Transverse colon (tissue), 4 donors: ENCODE data around the gene ABRACL.

Experiments used
- POLR2AphosphoS5 ChIP-seq, 3 donors: sonication (generic); formaldehyde crosslinking; IDR thresholded peaks; one replicate each; pipeline ENCODE4 v1.6.1; 2016; ENCODE audit warnings: antibody characterized with exemption in 3 of 3
- TF ChIP-seq, protein P1 (sequence below), 5 experiments: fragments of 200-600 bp in 3 of 5; fragments of 450-650 bp in 2 of 5; sonication (generic) in 3 of 5; IDR thresholded peaks; 1 replicate in 2 of 5; 2 replicates in 3 of 5; pipeline ENCODE4 v1.5.1; 2016 to 2017; ENCODE audit warnings: antibody characterized with exemption in 5 of 5, inconsistent platforms in 3 of 5, mild to moderate bottlenecking in 2 of 5, moderate library complexity in 1 of 5

GRCh38 chr6:139010674-139011073 lies 17.9 kb upstream of the ABRACL start:
- TF ChIP-seq, protein P1, sequence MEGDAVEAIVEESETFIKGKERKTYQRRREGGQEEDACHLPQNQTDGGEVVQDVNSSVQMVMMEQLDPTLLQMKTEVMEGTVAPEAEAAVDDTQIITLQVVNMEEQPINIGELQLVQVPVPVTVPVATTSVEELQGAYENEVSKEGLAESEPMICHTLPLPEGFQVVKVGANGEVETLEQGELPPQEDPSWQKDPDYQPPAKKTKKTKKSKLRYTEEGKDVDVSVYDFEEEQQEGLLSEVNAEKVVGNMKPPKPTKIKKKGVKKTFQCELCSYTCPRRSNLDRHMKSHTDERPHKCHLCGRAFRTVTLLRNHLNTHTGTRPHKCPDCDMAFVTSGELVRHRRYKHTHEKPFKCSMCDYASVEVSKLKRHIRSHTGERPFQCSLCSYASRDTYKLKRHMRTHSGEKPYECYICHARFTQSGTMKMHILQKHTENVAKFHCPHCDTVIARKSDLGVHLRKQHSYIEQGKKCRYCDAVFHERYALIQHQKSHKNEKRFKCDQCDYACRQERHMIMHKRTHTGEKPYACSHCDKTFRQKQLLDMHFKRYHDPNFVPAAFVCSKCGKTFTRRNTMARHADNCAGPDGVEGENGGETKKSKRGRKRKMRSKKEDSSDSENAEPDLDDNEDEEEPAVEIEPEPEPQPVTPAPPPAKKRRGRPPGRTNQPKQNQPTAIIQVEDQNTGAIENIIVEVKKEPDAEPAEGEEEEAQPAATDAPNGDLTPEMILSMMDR (IDR thresholded peaks at IDR 0.05): no peak
- no peak for TF ChIP-seq POLR2AphosphoS5 (IDR thresholded peaks at IDR 0.05)
